T-helper 17 cell (primary cell): ENCODE measurements around the gene MBD3. TPM values are rescaled to one million over a fixed set of nuclear protein-coding genes. Genes with fewer than 3 reads are reported as not detected.

ENCODE experiments used
- ATAC-seq: fragments of 150-1000 bp; cut with Tn5 transposase; 2 replicates; pipeline ENCODE4 v1.10.0; 2021; ENCODE audit warnings: mild to moderate bottlenecking, moderate library complexity
- DNase-seq, 3 donors: peaks; one replicate each; pipeline versions ENCODE4 v3.0.0 to v3.0.0-alpha.2; 2020 to 2021
- H3K9me3 ChIP-seq: one replicate; pipeline ENCODE4 v1.7.0; 2013; ENCODE audit warnings: low read length, mild to moderate bottlenecking; ENCODE audit not compliant: control insufficient read depth, poor library complexity, severe bottlenecking
- H3K27ac Mint-ChIP-seq: one replicate; pipeline ENCODE4 v1.8.0; 2022; ENCODE audit warnings: mild to moderate bottlenecking, moderate library complexity, mixed read lengths
- H3K27me3 Mint-ChIP-seq: one replicate; pipeline ENCODE4 v1.8.0; 2022; ENCODE audit warnings: mixed read lengths
- H3K36me3 Mint-ChIP-seq: one replicate; pipeline ENCODE4 v1.8.0; 2022; ENCODE audit warnings: low read depth, mixed read lengths
- H3K4me1 Mint-ChIP-seq: one replicate; pipeline ENCODE4 v1.8.0; 2022; ENCODE audit warnings: mild to moderate bottlenecking, mixed read lengths
- H3K4me3 Mint-ChIP-seq: one replicate; pipeline ENCODE4 v1.8.0; 2022; ENCODE audit warnings: mild to moderate bottlenecking, moderate library complexity, mixed read lengths
- total RNA-seq, 4 donors: library from RNA in 2 of 4; stranded (reverse) in 2 of 4; gene quantifications; one replicate each; pipeline ENCODE4 v1.2.3 and lab custom pipeline; 2022 to 2026

Gene MBD3
- total RNA-seq, 2 donors from 2014 or later, result 37.9 to 40.6 TPM

DNA sequence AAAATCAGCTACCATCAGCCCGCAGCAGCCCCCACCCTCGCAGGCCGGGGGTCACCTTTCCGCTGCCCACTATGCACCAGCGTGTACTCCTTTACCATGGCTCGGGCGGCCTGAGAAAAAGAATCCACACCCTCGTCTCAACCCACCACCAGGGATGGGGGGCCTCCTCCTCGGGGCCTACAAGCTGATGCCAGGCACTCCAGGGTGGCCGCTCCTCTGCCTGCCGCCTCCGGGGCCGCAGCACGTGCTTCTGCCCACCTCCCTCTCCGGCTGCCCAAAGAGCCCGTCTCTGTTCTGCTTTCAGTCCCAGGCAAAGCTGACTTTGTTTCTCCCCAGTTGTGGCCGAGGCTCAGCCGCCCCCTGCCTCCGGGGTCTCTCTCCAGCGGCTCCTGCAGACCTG lies 13.4 kb downstream of the MBD3 start:
- Mint-ChIP-seq H3K27me3 (no peaks in the 10 kb centered on the region), H3K4me3 (no peak overlapping the region), H3K27ac (no peak overlapping the region), H3K36me3 (peaks cover 2% of the 10 kb centered on the region), H3K4me1 (peaks cover 6% of the 10 kb centered on the region)
- DNase-seq, result no peak
- H3K9me3 ChIP-seq, result no peaks in the 10 kb centered on the region
- no peak for ATAC-seq

- H3K4me1 Mint-ChIP-seq, result peaks cover 6% of the 10 kb centered on the region
- no peaks in the 10 kb centered on the region for H3K9me3 ChIP-seq
- no peak for ATAC-seq
- no peak for DNase-seq
- H3K27ac Mint-ChIP-seq, result no peak overlapping the region
- no peak overlapping the region for H3K4me3 Mint-ChIP-seq
- H3K36me3 Mint-ChIP-seq, result peaks cover 2% of the 10 kb centered on the region
- H3K27me3 Mint-ChIP-seq, result no peaks in the 10 kb centered on the region
These were observed 14.6 kb downstream of the MBD3 start for GRCh38 chr19:1577929-1578618.

GRCh38 chr19:1577090-1577928 lies 15.4 kb downstream of the MBD3 start:
- Mint-ChIP-seq H3K27me3 (no peaks in the 10 kb centered on the region), H3K4me1 (peaks cover 6% of the 10 kb centered on the region), H3K4me3 (no peak overlapping the region), H3K27ac (no peak overlapping the region), H3K36me3 (peaks cover 2% of the 10 kb centered on the region)
- ATAC-seq (no peak), DNase-seq (no peak)
- no peaks in the 10 kb centered on the region for H3K9me3 ChIP-seq

DNA sequence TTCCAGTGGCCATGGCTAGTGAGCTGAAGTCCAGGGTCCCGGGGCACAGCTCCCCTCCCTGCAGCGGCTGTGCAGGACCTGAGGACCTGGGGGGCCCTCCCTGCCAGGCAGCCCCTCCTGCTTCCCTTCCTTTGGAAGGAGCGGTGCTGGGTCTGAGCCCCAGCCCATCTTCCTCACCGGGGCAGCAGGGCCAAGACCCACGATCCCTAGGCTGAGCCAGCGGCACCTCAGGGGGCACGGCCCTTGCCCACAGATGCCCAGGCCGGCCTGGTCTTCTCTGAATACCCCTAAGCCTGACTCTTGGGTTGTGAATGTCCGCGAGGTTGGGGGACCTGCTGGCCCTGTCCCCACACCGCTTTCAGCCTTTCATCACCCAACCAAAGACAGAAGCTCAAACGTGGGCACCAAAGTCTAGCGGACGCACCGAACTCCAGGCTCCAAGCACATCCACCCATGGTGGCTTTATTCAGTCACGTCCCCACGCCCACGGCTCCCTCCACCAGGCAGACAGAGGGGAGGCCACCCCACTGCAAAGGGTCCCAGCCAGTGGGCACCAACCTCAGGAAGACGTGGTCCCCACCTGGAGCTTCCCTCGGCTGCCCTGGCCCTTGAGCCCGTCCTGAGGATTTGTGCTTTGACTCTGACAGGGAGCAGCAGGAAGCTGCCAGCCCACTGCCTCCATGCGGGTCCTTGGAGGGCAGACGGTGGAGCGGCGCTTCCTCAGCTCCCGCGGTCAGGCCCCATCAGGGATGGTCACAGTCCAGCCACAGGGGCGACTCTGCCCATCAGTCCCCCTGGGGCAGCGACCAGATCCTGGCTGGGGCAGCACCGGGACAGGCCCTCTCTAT lies 16.2 kb downstream of the MBD3 start:
- Mint-ChIP-seq H3K4me3 (no peak overlapping the region), H3K27me3 (no peaks in the 10 kb centered on the region), H3K4me1 (peaks cover 6% of the 10 kb centered on the region), H3K36me3 (peaks cover 2% of the 10 kb centered on the region), H3K27ac (no peak overlapping the region)
- no peaks in the 10 kb centered on the region for H3K9me3 ChIP-seq
- no peak for DNase-seq
- no peak for ATAC-seq

- no peak overlapping the region for H3K27ac Mint-ChIP-seq
- H3K4me3 Mint-ChIP-seq, result no peak overlapping the region
- peaks cover 2% of the 10 kb centered on the region for H3K27me3 Mint-ChIP-seq
- H3K9me3 ChIP-seq, result no peaks in the 10 kb centered on the region
- DNase-seq, result no peak
- ATAC-seq, result no peak
- peaks cover 4% of the 10 kb centered on the region for H3K4me1 Mint-ChIP-seq
- peaks cover 2% of the 10 kb centered on the region for H3K36me3 Mint-ChIP-seq
These were observed 17.1 kb downstream of the MBD3 start for GRCh38 chr19:1575323-1576241.

- no peaks in the 10 kb centered on the region for H3K9me3 ChIP-seq
- DNase-seq (no peak), ATAC-seq (no peak)
- Mint-ChIP-seq H3K4me1 (peaks cover 10% of the 10 kb centered on the region), H3K36me3 (no peaks in the 10 kb centered on the region), H3K27ac (no peak overlapping the region), H3K27me3 (peaks cover 6% of the 10 kb centered on the region), H3K4me3 (no peak overlapping the region)
These were observed 18.1 kb downstream of the MBD3 start for GRCh38 chr19:1574354-1575136.

DNA sequence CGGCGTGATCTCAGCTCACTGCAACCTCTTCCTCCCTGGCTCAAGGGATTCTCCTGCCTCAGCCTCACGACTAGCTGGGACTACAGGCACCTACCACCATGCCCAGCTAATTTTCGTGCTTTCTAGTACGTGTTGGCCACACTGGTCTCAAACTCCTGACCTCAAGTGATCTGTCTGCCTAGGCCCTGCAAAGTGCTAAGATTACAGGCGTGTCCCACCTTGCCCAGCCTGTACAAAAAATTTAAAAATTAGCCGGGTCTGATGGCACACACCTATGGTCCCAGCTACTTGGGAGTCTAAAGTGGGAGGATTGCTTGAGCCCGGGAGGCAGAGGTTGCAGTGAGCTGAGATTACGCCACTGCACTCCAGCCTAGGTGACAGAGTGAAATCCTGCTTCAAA lies 19.9 kb downstream of the MBD3 start:
- DNase-seq (no peak), ATAC-seq (no peak)
- Mint-ChIP-seq H3K4me3 (no peak overlapping the region), H3K27me3 (peaks cover 6% of the 10 kb centered on the region), H3K27ac (no peak overlapping the region), H3K4me1 (peaks cover 12% of the 10 kb centered on the region), H3K36me3 (no peaks in the 10 kb centered on the region)
- H3K9me3 ChIP-seq, result no peaks in the 10 kb centered on the region

- no peak for ATAC-seq
- Mint-ChIP-seq H3K4me1 (peaks cover 12% of the 10 kb centered on the region), H3K27me3 (peaks cover 6% of the 10 kb centered on the region), H3K27ac (no peak overlapping the region), H3K4me3 (no peak overlapping the region), H3K36me3 (no peaks in the 10 kb centered on the region)
- no peaks in the 10 kb centered on the region for H3K9me3 ChIP-seq
- DNase-seq, result no peak
These were observed 21.3 kb downstream of the MBD3 start for GRCh38 chr19:1571358-1571757.

DNA sequence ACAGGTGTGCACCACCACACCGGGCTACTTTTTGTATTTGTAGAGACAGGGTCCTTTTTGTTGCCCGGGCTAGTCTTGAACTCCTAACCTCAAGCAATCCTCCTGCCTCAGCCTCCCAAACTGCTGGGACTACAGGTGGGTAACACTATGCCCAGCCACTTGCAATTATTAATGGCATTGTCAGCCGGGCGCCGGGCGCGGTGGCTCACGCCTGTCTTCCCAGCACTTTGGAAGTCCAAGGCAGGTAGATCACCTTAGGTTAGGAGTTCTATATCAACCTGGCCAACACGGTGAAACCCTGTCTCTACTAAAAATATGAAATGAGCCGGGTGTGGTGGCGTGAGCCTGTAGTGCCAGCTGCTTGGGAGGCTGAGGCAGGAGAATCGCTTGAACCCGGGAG lies 21.8 kb downstream of the MBD3 start:
- DNase-seq (no peak), ATAC-seq (no peak)
- H3K9me3 ChIP-seq, result no peaks in the 10 kb centered on the region
- Mint-ChIP-seq H3K4me1 (peaks cover 10% of the 10 kb centered on the region), H3K36me3 (no peaks in the 10 kb centered on the region), H3K27me3 (peaks cover 6% of the 10 kb centered on the region), H3K4me3 (no peak overlapping the region), H3K27ac (no peak overlapping the region)

DNA sequence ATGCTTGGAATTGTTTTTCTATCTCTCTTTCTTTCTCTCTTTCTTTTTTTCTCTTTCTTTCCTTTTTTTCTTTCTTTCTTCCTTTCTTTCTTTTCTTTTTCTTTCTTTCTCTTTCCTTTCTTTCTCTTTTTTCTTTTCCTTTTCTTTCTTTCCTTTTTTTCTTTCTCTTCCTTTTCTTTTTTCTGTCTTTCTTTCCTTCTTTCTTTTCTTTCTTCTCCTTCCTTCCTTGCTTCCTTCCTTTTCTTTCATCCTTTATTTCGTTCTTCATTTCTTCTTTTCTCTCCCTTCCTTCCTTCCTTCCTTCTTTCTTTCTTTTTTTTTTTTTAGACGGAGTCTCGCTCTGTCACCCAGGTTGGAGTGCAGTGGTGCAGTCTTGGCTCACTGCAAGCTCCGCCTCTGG lies 22.7 kb downstream of the MBD3 start:
- DNase-seq (no peak), ATAC-seq (no peak)
- H3K4me3 Mint-ChIP-seq, result peak overlapping the region; percentile 74
- H3K27ac Mint-ChIP-seq, result no peak overlapping the region
- H3K9me3 ChIP-seq, result no peaks in the 10 kb centered on the region
- H3K4me1 Mint-ChIP-seq, result peaks cover 8% of the 10 kb centered on the region
- no peaks in the 10 kb centered on the region for H3K36me3 Mint-ChIP-seq
- peaks cover 6% of the 10 kb centered on the region for H3K27me3 Mint-ChIP-seq

GRCh38 chr19:1568320-1569019 lies 24.2 kb downstream of the MBD3 start, which contains the start of gene MEX3D:
Gene MEX3D (minus strand): TSS chr19:1568325. CDS start chr19:1568058, 267 bp downstream.
- peak within 1 kb of the TSS; percentile 62 for H3K4me3 Mint-ChIP-seq
- no peaks in the 10 kb centered on the region for H3K36me3 Mint-ChIP-seq
- H3K27ac Mint-ChIP-seq, result no peak within 1 kb of the TSS
- peaks cover 6% of the 10 kb centered on the region for H3K27me3 Mint-ChIP-seq
- DNase-seq (peak; percentile 77 to 94 (median 85)), ATAC-seq (peak; percentile 93)
- no peaks in the 10 kb centered on the region for H3K9me3 ChIP-seq
- H3K4me1 Mint-ChIP-seq, result peaks cover 10% of the 10 kb centered on the region
